ENCODE data around the gene GNAT2.

DNA sequence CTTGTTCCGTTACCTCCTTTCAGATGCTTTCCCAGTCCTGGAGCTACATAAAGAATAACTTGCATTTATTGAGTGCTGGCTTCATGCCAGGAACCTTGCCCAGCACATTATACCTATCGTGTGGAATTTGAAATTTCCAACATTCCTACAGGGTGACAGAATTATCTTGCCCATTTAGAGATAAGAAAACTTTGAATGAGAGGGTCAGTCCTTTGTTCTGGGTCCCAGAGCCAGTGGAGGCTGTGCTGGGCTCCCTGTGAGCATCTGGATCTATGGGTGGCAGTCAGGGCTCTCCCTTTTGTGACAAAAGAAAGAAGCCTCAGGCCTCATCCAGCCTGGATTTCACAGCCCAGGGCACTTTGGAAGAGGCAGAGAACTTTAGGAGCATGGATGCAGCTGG is 39.7 kb upstream of the GNAT2 start:
- TF ChIP-seq, protein P1, sequence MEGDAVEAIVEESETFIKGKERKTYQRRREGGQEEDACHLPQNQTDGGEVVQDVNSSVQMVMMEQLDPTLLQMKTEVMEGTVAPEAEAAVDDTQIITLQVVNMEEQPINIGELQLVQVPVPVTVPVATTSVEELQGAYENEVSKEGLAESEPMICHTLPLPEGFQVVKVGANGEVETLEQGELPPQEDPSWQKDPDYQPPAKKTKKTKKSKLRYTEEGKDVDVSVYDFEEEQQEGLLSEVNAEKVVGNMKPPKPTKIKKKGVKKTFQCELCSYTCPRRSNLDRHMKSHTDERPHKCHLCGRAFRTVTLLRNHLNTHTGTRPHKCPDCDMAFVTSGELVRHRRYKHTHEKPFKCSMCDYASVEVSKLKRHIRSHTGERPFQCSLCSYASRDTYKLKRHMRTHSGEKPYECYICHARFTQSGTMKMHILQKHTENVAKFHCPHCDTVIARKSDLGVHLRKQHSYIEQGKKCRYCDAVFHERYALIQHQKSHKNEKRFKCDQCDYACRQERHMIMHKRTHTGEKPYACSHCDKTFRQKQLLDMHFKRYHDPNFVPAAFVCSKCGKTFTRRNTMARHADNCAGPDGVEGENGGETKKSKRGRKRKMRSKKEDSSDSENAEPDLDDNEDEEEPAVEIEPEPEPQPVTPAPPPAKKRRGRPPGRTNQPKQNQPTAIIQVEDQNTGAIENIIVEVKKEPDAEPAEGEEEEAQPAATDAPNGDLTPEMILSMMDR (IDR thresholded peaks at IDR 0.05) = no peak
- no peak for TF ChIP-seq POLR2A (IDR thresholded peaks at IDR 0.05)
- TF ChIP-seq EP300 (IDR thresholded peaks at IDR 0.05) = no peak
- TF ChIP-seq POLR2AphosphoS5 (IDR thresholded peaks at IDR 0.05) = no peak
